Stimulated activated naive CD8-positive, alpha-beta T cell treated with anti-CD3 and anti-CD28 coated beads, Interleukin-15, Interleukin-2, amounts not matched to agents 100 ng/mL and 50 ng/mL, for 24 hours (primary cell): Measurements from ENCODE around the gene HSD17B3.
A peak's percentile ranks its signal among the peaks of the same experiment; 100 is the strongest.
"Not testable (repeated sequence)": the region's sequence is repeated elsewhere in the genome, so short reads cannot be mapped to it uniquely, and the experiment has no call there.

Experiments
- H3K27ac Mint-ChIP-seq: one replicate; pipeline ENCODE4 v1.8.0; 2021; ENCODE audit warnings: mild to moderate bottlenecking, mixed read lengths
- H3K27me3 Mint-ChIP-seq: one replicate; pipeline ENCODE4 v1.8.0; 2021; ENCODE audit warnings: mixed read lengths
- H3K36me3 Mint-ChIP-seq: one replicate; pipeline ENCODE4 v1.8.0; 2021; ENCODE audit warnings: low read depth, mixed read lengths
- H3K4me1 Mint-ChIP-seq: one replicate; pipeline ENCODE4 v1.8.0; 2021; ENCODE audit warnings: low read depth, mixed read lengths
- H3K4me3 Mint-ChIP-seq: one replicate; pipeline ENCODE4 v1.8.0; 2021; ENCODE audit warnings: mild to moderate bottlenecking, mixed read lengths
- H3K9me3 Mint-ChIP-seq: one replicate; pipeline ENCODE4 v1.8.0; 2021; ENCODE audit warnings: mixed read lengths

HSD17B3 gene

DNA sequence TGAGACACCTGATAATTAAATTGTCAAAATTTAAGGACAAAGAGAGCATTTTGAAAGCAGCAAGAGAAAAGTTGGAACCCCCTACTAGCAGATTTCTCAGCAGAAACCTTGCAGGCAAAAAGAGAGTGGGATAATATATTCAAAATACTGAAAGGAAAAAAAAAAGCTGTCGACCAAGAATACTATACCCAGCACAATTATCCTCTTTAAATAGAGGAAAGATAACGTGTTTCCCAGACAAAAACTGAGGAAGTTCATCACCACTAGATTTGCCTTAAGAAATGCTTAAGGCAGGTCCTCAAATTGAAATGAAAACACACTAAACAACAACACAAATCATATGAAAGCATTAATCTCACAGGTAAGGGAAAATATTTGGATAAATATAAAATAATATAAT lies 27.0 kb downstream of the HSD17B3 start:
- Mint-ChIP-seq H3K4me1 (no peaks in the 10 kb centered on the region), H3K36me3 (peaks cover 9% of the 10 kb centered on the region), H3K4me3 (no peak overlapping the region), H3K9me3 (peaks cover 24% of the 10 kb centered on the region), H3K27ac (no peak overlapping the region), H3K27me3 (peaks cover 10% of the 10 kb centered on the region)

DNA sequence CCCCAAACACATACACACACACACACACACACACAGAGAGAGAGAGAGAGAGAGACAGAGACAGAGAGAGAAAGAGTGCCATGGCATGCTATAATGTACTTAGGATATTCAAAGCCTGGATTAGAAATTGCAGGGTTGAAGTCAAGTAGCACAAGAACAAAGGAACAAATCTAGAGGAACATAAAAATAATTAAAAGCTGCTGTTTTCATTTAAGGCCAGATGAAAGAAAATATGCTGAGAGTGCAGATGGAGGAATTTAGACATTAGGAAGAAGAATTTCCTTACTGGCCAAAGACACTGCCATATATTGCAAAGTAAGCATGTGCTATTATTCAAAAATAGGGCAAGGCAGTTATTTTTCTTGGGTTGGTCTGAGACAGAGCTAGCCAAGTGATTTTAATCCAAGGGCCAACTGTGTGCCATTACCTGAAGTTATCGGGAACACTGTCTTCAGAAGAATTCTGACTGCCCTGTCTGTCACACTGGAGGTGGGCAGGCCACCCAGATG lies 31.7 kb downstream of the HSD17B3 start:
- Mint-ChIP-seq H3K36me3 (peaks cover 9% of the 10 kb centered on the region), H3K4me1 (no peaks in the 10 kb centered on the region), H3K27ac (no peak overlapping the region), H3K9me3 (peaks cover 16% of the 10 kb centered on the region), H3K27me3 (peaks cover 14% of the 10 kb centered on the region), H3K4me3 (no peak overlapping the region)

DNA sequence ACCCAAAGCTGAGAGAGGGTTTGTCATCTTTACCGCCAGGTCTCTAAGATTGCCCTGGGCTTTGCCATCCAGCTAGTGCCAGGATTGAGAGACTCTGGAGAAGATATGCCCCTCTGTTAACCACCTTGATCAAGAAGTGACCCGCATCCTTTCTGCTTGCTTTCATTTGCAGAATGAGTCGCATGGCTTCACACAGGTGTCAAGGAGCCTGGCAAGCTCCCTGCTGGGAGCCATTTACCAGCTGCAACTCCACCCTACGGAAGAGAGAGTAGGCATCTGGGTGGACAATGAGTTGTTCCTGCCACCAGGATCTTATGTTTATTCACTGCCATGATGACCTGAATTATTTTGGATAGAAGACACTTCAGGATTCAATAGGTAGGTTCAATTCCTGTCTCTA lies 43.0 kb downstream of the HSD17B3 start:
- H3K9me3 Mint-ChIP-seq: no peaks in the 10 kb centered on the region
- no peaks in the 10 kb centered on the region for H3K36me3 Mint-ChIP-seq
- no peak overlapping the region for H3K27ac Mint-ChIP-seq
- peaks cover 8% of the 10 kb centered on the region for H3K4me1 Mint-ChIP-seq
- H3K27me3 Mint-ChIP-seq: peaks cover 47% of the 10 kb centered on the region
- H3K4me3 Mint-ChIP-seq: no peak overlapping the region

DNA sequence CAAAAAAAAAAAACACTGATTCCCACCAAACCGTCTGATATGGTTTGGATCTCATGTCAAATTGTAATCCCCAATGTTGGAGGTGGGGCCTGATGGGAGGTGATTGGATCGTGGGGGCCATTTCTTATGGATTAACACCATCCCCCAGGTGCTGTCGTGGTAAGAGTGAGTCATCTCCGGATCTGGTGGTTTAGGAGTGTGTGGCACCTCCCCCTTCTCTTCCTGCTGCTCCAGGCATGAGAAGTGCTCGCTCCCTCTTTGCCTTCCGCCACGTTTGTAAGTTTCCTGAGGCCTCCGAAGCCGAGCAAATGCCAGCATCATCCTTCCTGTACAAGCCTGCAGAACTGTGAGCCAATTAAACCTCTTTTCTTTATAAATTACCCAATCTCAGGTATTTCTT lies 45.2 kb downstream of the HSD17B3 start:
- H3K4me3 Mint-ChIP-seq: no peak overlapping the region
- no peaks in the 10 kb centered on the region for H3K36me3 Mint-ChIP-seq
- peaks cover 16% of the 10 kb centered on the region for H3K4me1 Mint-ChIP-seq
- peaks cover 55% of the 10 kb centered on the region for H3K27me3 Mint-ChIP-seq
- H3K27ac Mint-ChIP-seq: no peak overlapping the region
- H3K9me3 Mint-ChIP-seq: no peaks in the 10 kb centered on the region

DNA sequence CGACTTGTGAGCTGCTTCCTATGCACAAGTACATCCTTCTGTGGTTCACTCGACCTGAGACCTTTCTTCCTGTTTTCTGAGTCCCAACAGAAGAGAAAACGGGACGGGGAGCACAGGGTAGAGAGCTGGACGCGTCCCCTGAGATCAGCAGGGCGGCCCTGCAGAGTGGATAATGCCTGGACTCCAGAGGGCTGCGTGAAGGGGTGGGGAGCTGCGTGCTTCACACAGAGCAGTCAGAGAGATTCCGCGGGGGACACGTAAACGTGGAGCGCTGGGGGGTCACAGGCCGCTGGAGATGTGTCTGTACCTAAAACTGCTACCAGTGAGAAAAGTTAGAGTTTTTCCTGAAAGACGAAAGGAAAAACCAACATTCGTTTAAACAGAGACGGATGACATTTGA lies 46.3 kb downstream of the HSD17B3 start:
- Mint-ChIP-seq H3K4me1 (peaks cover 16% of the 10 kb centered on the region), H3K27me3 (peaks cover 59% of the 10 kb centered on the region), H3K36me3 (no peaks in the 10 kb centered on the region), H3K4me3 (no peak overlapping the region), H3K9me3 (no peaks in the 10 kb centered on the region), H3K27ac (no peak overlapping the region)

DNA sequence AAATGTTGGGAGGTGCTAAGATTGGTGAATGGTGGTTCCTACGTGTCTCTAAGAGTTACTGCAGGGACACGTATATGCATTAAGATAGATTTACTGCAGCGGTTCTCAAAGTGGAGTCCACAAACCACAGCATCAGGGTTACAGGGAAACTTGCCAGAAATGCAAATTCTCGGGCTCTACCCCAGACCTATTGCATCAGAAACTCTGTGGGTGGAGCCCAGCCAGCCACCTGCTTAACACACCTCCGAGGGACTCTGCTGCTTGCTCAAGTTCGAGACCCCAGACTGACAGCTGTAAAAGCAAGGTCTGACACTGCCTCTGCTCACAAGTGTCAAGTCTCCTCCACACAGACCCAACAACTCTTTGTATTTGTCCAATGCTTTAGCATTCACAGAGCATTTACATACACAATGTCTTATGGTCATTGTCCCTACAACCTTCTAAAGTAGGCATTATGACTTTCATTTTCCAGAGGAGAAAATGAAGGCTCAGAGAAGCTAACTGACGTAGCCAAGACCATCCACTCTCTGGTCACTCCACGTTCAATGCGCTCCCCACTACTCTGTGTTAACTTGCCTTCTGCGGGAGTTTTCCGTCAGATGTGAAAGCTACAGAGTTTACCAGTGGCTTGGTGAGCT lies 48.8 kb downstream of the HSD17B3 start:
- H3K27me3 Mint-ChIP-seq: peaks cover 63% of the 10 kb centered on the region
- H3K4me3 Mint-ChIP-seq: no peak overlapping the region
- H3K9me3 Mint-ChIP-seq: no peaks in the 10 kb centered on the region
- H3K36me3 Mint-ChIP-seq: no peaks in the 10 kb centered on the region
- peaks cover 16% of the 10 kb centered on the region for H3K4me1 Mint-ChIP-seq
- H3K27ac Mint-ChIP-seq: no peak overlapping the region

DNA sequence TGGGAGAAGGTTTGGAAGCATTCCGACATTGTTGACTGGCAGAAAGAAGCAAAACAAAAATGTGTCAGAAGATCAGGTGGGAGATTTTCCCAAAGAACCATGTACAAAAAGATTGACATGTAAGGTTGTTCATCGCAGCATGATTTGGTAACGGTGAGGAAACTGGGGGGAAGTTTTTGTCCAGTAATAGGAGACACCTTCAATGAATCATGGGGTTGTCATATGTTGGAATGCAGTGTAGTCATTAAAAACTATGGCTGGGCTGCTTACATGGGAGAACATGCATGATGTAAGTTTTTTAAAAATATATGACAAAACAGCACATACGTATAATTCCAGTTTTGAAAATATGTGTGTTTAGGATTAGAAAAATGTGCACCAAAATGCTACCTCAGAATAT lies 50.5 kb downstream of the HSD17B3 start:
- Mint-ChIP-seq H3K4me1 (peaks cover 12% of the 10 kb centered on the region), H3K4me3 (no peak overlapping the region), H3K9me3 (no peaks in the 10 kb centered on the region), H3K36me3 (no peaks in the 10 kb centered on the region), H3K27me3 (peaks cover 59% of the 10 kb centered on the region), H3K27ac (no peak overlapping the region)

DNA sequence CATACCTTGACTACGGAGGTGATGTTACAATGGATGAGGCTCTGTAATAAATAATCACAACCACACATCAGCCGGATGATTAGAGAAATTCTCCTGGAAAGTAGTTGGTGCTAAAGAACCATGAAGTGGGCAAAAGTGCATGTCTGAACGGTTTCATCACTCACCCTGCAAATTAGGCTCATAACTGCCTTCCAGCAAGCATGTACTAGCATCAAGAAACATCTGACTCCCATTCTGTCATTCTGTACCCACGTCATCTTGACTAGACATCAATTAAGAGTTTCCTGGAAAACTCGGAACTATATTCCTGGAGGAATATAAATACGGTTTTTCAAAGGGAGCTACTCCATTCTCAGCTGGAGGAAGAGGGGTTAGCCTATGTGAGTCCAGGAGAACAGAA lies 52.2 kb downstream of the HSD17B3 start:
- no peaks in the 10 kb centered on the region for H3K9me3 Mint-ChIP-seq
- no peaks in the 10 kb centered on the region for H3K36me3 Mint-ChIP-seq
- peaks cover 8% of the 10 kb centered on the region for H3K4me1 Mint-ChIP-seq
- H3K27me3 Mint-ChIP-seq: peaks cover 56% of the 10 kb centered on the region
- no peak overlapping the region for H3K27ac Mint-ChIP-seq
- H3K4me3 Mint-ChIP-seq: no peak overlapping the region

DNA sequence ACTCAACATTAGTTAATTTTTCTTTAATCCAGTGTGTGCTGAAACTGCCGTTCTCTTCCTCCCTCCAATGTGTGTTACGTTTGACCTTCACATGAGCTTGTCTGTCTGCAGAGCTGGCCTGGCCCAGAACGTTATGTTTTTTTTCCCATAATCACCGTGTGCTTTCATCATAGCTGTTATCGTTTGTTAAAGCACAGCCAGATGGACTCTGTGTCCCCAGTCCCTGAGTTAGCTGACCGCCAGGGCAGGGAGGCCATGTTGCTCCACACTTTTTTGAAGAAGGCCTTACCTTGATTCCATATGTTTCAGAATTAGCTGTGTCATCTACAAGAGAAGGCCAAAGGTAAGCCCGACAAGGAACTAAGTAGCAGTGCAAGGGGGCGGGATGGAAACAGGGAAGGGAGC lies 55.7 kb downstream of the HSD17B3 start:
- Mint-ChIP-seq H3K4me3 (no peak overlapping the region), H3K27me3 (peaks cover 69% of the 10 kb centered on the region), H3K4me1 (peaks cover 13% of the 10 kb centered on the region), H3K36me3 (no peaks in the 10 kb centered on the region), H3K9me3 (no peaks in the 10 kb centered on the region), H3K27ac (no peak overlapping the region)

DNA sequence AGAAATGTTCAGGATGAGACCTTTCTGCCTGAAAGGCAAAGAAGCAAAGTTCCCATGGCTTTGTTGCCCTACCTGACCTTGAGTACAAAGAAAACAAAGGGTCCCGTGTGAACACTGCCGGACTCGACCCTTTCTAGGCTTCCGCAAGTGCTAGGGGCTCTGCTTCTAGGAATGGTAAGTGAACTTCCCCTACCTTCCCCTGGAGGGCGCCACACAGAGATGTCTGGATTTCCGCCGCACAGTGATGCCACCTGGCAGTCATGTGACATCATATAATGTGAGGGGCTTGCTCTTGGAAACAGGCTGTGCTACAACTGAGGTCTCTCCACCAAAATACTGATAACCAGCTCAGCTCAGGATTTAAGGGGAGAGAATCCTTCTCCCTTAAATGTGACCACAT lies 56.6 kb downstream of the HSD17B3 start:
- no peak overlapping the region for H3K27ac Mint-ChIP-seq
- H3K27me3 Mint-ChIP-seq: peaks cover 72% of the 10 kb centered on the region
- no peaks in the 10 kb centered on the region for H3K9me3 Mint-ChIP-seq
- H3K4me1 Mint-ChIP-seq: peaks cover 21% of the 10 kb centered on the region
- H3K4me3 Mint-ChIP-seq: no peak overlapping the region
- no peaks in the 10 kb centered on the region for H3K36me3 Mint-ChIP-seq

DNA sequence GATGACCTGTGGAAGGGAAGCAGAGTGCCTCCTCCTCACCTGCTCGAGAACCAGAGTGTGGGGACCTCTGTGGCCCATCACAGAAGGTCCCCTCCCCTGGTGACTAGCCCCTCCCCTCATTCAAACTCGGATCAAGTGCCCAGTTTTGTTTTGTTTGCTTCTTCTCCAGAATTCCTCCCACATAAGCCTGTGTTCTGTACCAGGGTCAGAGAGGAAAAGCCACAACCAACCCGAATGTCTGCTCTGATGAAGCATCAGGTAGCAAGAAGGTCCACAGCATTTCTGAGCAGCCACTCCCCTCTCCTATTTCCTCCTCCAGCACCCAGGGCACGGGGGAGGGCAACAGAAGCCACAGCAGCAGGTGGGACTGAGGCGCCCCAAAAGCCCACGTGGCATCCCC lies 58.2 kb downstream of the HSD17B3 start:
- no peaks in the 10 kb centered on the region for H3K9me3 Mint-ChIP-seq
- H3K27me3 Mint-ChIP-seq: peaks cover 68% of the 10 kb centered on the region
- peaks cover 22% of the 10 kb centered on the region for H3K4me1 Mint-ChIP-seq
- no peaks in the 10 kb centered on the region for H3K36me3 Mint-ChIP-seq
- H3K27ac Mint-ChIP-seq: no peak overlapping the region
- H3K4me3 Mint-ChIP-seq: no peak overlapping the region

DNA sequence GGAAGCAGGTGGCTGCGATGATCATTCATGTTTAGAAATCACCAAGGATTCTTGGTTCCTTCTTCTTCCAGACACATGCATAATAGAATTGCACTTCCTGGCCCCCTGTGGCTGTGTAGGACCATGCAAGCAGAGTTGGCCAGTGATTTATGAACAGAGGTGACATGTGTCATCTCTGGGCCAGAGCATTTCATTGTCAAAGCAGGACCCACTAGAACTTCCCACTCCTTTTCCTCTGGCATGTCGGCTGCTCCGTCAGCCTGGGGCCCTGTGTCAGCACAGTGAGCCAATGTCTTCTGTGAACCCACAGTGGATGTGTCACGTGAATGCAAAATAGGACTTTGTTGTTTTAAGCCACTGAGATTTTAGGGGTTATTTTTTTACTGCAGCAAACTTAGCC lies 59.2 kb downstream of the HSD17B3 start:
- H3K36me3 Mint-ChIP-seq: no peaks in the 10 kb centered on the region
- H3K27ac Mint-ChIP-seq: no peak overlapping the region
- H3K27me3 Mint-ChIP-seq: peaks cover 65% of the 10 kb centered on the region
- H3K4me1 Mint-ChIP-seq: peaks cover 22% of the 10 kb centered on the region
- no peaks in the 10 kb centered on the region for H3K9me3 Mint-ChIP-seq
- H3K4me3 Mint-ChIP-seq: no peak overlapping the region

DNA sequence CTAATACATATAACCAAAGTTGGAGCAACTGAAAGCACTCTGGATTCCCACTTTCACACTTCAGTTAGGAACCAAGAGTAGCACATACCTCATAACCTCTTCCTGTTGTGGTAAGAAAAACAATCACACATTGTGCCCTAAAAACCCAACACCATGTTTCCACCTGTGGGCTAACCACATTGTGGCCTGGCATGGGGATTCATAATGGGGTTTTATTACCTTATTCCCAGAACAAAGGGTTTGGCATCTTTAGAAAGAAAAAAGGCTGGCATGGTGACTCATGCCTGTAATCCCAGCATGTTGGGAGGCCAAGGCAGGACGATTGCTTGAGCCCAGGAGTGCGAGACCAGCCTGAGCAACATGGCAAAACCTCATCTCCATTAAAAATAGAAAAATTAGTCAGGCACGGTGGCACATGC lies 60.6 kb downstream of the HSD17B3 start:
- Mint-ChIP-seq H3K27me3 (peaks cover 69% of the 10 kb centered on the region), H3K9me3 (no peaks in the 10 kb centered on the region), H3K4me3 (peak overlapping the region; percentile 69), H3K27ac (peak overlapping the region; percentile 93), H3K36me3 (no peaks in the 10 kb centered on the region), H3K4me1 (peaks cover 22% of the 10 kb centered on the region)

DNA sequence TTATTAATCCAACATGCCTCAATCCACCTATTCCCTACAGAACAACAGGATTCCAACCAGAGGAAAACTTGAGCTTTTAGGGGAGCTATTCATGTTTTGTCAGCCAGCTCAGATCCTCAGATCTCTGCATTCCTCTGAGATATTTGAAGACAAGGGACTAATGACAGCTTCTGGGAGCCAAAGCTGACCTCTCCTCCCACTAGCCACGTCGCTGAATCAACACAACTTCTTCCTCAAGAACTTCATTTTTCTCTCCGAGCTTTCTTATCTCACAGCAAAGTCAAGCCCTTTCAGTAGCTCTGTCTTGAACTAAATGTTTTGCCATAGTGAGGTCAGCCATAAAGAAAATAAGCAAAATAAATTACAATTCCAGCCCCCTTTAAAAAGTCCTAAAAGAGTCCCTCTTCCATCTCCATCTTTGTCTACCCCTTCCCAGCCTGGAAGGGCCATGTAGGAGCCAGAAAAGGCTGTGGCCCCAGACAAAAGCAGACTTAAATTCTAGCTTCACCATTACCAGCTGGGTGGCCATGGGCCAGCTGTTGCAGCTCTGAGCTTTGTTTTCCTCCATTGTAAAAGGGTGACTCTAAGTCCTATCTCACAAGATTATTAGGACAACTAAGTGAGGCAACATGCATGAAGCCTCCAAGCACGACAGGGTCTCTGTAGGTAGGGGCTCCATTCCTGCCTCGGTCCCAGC lies 65.0 kb downstream of the HSD17B3 start:
- Mint-ChIP-seq H3K27me3 (peaks cover 62% of the 10 kb centered on the region), H3K36me3 (no peaks in the 10 kb centered on the region), H3K4me1 (peaks cover 17% of the 10 kb centered on the region), H3K4me3 (no peak overlapping the region), H3K27ac (no peak overlapping the region), H3K9me3 (no peaks in the 10 kb centered on the region)

DNA sequence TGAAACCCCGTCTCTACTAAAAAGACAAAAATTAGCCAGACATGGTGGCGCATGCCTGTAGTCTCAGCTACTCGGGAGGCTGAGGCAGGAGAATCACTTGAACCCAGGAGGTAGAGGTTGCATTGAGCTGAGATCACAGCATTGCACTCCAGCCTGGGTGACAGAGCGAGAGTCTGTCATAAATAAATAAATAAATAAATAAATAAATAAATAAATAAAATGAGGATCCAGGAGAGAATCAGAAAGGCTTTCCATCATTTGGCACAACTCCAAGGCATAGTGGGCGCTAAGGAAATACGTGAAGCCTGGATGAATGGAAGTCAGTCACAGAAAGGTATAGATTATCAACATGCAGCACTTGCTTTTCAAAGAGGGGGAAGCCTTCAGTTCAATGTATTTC lies 65.6 kb downstream of the HSD17B3 start:
- peaks cover 60% of the 10 kb centered on the region for H3K27me3 Mint-ChIP-seq
- not testable (repeated sequence) for H3K27ac Mint-ChIP-seq, H3K9me3 Mint-ChIP-seq, H3K4me3 Mint-ChIP-seq, H3K36me3 Mint-ChIP-seq
- peaks cover 10% of the 10 kb centered on the region for H3K4me1 Mint-ChIP-seq
